PC-9 (cell line): ENCODE measurements around the gene GBA2. TPM values are rescaled to one million over a fixed set of nuclear protein-coding genes. Genes with fewer than 3 reads are reported as not detected.

ENCODE experiments used
- BruUV-seq: library from RNA; stranded (reverse); fragments of 400-500 nt; replicated peaks from 2 replicates; lab custom pipeline; 2021; lab: Mats Ljungman, UMichigan
- CTCF ChIA-PET: fragments of 300-600 bp; sonication (Branson Sonifier 250); formaldehyde crosslinking; loops from one replicate; lab custom pipeline; 2022; ENCODE audit warnings: antibody characterized with exemption; lab: Charles Lee
- POLR2A ChIA-PET: fragments of 300-600 bp; sonication (Branson Sonifier 250); formaldehyde crosslinking; loops from one replicate; lab custom pipeline; 2022; ENCODE audit warnings: antibody characterized with exemption; ENCODE audit not compliant: unreplicated experiment; lab: Charles Lee
- DNase-seq, 2 experiments: peaks; one replicate each; pipeline versions ENCODE4 v3.0.0 to v3.0.0-alpha.2; 2015 to 2022; ENCODE audit warnings: mixed read lengths in 1 of 2
- H2AFZ ChIP-seq: fragments of 200-600 bp; sonication (generic); 2 replicates; pipeline ENCODE4 v1.8.1; 2017; ENCODE audit warnings: antibody characterized with exemption
- H3F3A ChIP-seq: fragments of 200-600 bp; sonication (generic); 2 replicates; pipeline ENCODE4 v1.8.1; 2017; ENCODE audit warnings: antibody characterized with exemption, mild to moderate bottlenecking, low read depth; ENCODE audit not compliant: insufficient read depth
- H3K27ac ChIP-seq: fragments of 200-600 bp; sonication (generic); 2 replicates; pipeline ENCODE4 v1.6.1; 2016; ENCODE audit warnings: mixed run types
- H3K27me3 ChIP-seq: fragments of 200-600 bp; sonication (generic); 2 replicates; pipeline ENCODE4 v1.6.1; 2016; ENCODE audit warnings: low read depth, mixed run types; ENCODE audit not compliant: insufficient read depth
- H3K36me3 ChIP-seq: fragments of 200-600 bp; sonication (generic); 2 replicates; pipeline ENCODE4 v1.6.1; 2016; ENCODE audit warnings: low read depth, mixed run types
- H3K4me1 ChIP-seq: fragments of 200-600 bp; sonication (generic); replicated peaks from 2 replicates; pipeline ENCODE4 v1.6.1; 2016; ENCODE audit warnings: mixed run types; ENCODE audit not compliant: insufficient read depth
- H3K4me2 ChIP-seq: fragments of 200-600 bp; sonication (generic); 2 replicates; pipeline ENCODE4 v1.6.1; 2017; ENCODE audit warnings: mixed run types
- H3K4me3 ChIP-seq: fragments of 200-600 bp; sonication (generic); 2 replicates; pipeline ENCODE4 v1.6.1; 2016; ENCODE audit warnings: mixed run types
- H3K79me2 ChIP-seq: fragments of 200-600 bp; sonication (generic); 2 replicates; pipeline ENCODE4 v1.6.1; 2017; ENCODE audit warnings: low read depth, mixed run types
- H3K9me2 ChIP-seq: fragments of 200-600 bp; sonication (generic); 2 replicates; pipeline ENCODE4 v1.8.1; 2017; ENCODE audit warnings: mild to moderate bottlenecking; ENCODE audit not compliant: insufficient read depth
- H3K9me3 ChIP-seq: fragments of 200-600 bp; sonication (generic); 2 replicates; pipeline ENCODE4 v1.8.1; 2016; ENCODE audit warnings: low read depth; ENCODE audit not compliant: insufficient read depth
- H4K20me1 ChIP-seq: fragments of 200-600 bp; sonication (generic); 2 replicates; pipeline ENCODE4 v1.8.1; 2017; ENCODE audit not compliant: insufficient read depth
- EZH2 ChIP-seq: fragments of 200-600 bp; sonication (generic); IDR thresholded peaks from 2 replicates; pipeline ENCODE4 v1.8.0; 2017; ENCODE audit warnings: antibody characterized with exemption, low read depth
- intact Hi-C: fragments of 100-400 bp; cut with micrococcal nuclease; formaldehyde crosslinking; loops from one replicate; pipeline ENCODE4 v1.10.0; 2022; ENCODE audit not compliant: unreplicated experiment
- total RNA-seq: library from RNA; stranded (reverse); gene quantifications from 2 replicates; pipeline ENCODE4 v1.2.3, GENCODE V29; 2021
- TF ChIP-seq, protein P1 (sequence below): fragments of 200-600 bp; sonication (generic); conservative IDR thresholded peaks from 2 replicates; pipeline ENCODE4 v1.6.1; 2017; ENCODE audit warnings: mixed run types, antibody characterized with exemption, mild to moderate bottlenecking, moderate library complexity

GBA2 gene
- total RNA-seq, 1 experiment from 2014 or later: 29.6 TPM

DNA sequence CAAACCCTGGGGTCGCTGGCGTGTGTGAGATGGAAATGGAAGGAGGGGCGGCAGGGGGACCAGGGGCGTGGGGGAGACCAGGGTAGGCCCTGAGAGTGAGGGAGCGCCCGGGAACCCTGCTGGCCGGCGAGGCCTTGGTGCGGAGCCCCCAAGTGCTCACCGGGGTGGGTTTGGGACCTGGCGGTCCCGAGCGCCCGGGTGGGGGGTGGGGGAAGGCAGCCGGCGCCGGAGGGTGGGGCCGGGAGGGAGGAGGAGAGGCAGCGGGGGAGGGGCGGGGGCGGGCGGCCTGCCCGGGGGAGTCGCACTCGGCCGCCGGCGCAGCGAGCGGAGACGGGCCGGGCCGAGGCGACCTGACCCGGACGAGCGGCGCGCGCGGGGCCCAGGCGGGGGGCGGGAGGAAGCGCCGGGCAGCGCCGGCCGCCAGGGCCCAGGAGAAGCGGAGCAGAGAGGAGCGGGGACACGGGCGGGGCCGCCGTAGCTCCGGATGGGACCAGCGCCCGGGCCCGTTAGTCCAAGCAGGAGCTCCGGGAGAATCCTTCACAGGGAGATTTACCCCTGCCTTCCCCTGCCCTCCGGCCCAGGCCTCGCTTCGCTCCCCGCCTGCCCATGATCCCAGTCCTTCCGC lies 42.4 kb upstream of the GBA2 start, which contains the start of gene NPR2:
NPR2 (plus strand) TSS at position 295 of the 625 bp plus-strand sequence. CDS start 818 bp downstream, outside the sequence.
- ChIA-PET POLR2A (no interaction called here), CTCF (no interaction called here)
- no peaks in the 10 kb centered on the region for H3K79me2 ChIP-seq
- BruUV-seq: no TSS peak
- H3K9me2 ChIP-seq: no peaks in the 10 kb centered on the region
- H3K4me3 ChIP-seq: no peak within 1 kb of the TSS
- TF ChIP-seq, protein P1, sequence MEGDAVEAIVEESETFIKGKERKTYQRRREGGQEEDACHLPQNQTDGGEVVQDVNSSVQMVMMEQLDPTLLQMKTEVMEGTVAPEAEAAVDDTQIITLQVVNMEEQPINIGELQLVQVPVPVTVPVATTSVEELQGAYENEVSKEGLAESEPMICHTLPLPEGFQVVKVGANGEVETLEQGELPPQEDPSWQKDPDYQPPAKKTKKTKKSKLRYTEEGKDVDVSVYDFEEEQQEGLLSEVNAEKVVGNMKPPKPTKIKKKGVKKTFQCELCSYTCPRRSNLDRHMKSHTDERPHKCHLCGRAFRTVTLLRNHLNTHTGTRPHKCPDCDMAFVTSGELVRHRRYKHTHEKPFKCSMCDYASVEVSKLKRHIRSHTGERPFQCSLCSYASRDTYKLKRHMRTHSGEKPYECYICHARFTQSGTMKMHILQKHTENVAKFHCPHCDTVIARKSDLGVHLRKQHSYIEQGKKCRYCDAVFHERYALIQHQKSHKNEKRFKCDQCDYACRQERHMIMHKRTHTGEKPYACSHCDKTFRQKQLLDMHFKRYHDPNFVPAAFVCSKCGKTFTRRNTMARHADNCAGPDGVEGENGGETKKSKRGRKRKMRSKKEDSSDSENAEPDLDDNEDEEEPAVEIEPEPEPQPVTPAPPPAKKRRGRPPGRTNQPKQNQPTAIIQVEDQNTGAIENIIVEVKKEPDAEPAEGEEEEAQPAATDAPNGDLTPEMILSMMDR: no peak
- TF ChIP-seq EZH2: no peak
- H3K4me1 ChIP-seq: 0 out of 2 replicates have a peak, but pooled peaks cover 7% of the 10 kb centered on the region
- H3K9me3 ChIP-seq: no peaks in the 10 kb centered on the region
- no peaks in the 10 kb centered on the region for H3K36me3 ChIP-seq
- H3K27ac ChIP-seq: no peak within 1 kb of the TSS
- H3K4me2 ChIP-seq: no peak within 1 kb of the TSS
- intact Hi-C loops: no loop called here
- no peak within 1 kb of the TSS for H2AFZ ChIP-seq
- no peaks in the 10 kb centered on the region for H4K20me1 ChIP-seq
- no peak for DNase-seq
- H3F3A ChIP-seq: peaks cover 4% of the 10 kb centered on the region; the same call in 1 of the 2 replicates
- no peaks in the 10 kb centered on the region for H3K27me3 ChIP-seq

DNA sequence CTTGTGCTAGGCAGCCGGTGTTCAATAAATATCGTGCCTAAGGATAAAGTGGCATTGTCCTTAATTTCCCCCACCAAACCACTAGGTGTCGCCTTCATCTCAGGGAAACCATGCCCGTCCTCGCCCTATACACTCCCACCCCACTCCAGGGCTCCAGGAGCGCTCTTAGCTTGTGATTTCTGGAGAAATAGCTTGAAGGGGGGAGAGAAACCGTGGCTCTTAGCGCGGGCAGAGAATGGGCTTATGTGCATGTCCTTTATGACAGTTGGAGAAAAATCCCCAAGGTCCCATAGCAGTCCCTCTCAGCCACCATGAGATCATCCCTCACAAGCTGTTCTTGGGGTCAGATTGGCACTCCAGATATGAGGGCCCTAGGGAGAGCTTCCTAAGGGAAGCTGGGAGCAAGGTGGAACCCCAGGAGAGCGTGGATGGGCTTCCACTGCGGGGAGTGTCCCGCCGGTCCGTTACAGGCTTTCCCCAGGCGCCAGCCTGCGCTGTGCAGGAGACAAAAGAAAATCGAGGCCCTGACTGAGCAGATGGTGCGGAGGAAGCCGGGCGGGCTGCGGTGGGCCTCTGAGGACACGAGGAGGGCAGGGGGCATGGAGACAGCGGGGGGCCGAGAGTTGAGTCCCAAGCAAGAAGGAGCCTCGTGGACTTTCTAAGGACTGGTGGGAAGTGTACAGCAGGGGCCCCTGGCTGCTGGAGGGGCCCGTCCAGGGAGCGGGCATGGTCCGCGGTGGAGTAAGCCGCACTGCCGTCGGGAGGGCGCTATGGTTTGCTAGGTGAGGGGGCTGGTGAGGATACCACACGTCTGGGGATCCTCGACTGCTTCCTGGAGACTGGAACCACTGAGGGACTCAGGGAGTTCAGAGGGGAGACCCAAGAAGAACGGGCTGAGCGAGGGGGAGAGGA lies 41.6 kb upstream of the GBA2 start:
- POLR2A ChIA-PET: no interaction called here
- Histone ChIP-seq H3K4me1 (0 out of 2 replicates have a peak, but pooled peaks cover 4% of the 10 kb centered on the region), H3F3A (peaks cover 4% of the 10 kb centered on the region; the same call in 1 of the 2 replicates), H2AFZ (no peak overlapping the region), H3K36me3 (no peaks in the 10 kb centered on the region), H3K4me2 (no peak overlapping the region), H3K4me3 (no peak overlapping the region), H4K20me1 (no peaks in the 10 kb centered on the region), H3K79me2 (no peaks in the 10 kb centered on the region), H3K27ac (no peak overlapping the region), H3K27me3 (no peaks in the 10 kb centered on the region), H3K9me3 (no peaks in the 10 kb centered on the region), H3K9me2 (no peaks in the 10 kb centered on the region)
- CTCF ChIA-PET: interaction anchor here (0.6 to 1.2 kb wide), 5 partner anchors 22 to 393 kb away, joined by 3 to 13 read pairs (median 4); partner anchors contain the start of gene SPAG8
- no TSS peak for BruUV-seq
- peak in 1 of 2 experiments; percentile 34 for DNase-seq
- intact Hi-C loops: loop anchor here (1.0 kb wide), 2 partner anchors 92 to 233 kb away; no protein-coding TSS in a partner anchor
- TF ChIP-seq, protein P1: peak; percentile 80
- TF ChIP-seq EZH2: no peak

DNA sequence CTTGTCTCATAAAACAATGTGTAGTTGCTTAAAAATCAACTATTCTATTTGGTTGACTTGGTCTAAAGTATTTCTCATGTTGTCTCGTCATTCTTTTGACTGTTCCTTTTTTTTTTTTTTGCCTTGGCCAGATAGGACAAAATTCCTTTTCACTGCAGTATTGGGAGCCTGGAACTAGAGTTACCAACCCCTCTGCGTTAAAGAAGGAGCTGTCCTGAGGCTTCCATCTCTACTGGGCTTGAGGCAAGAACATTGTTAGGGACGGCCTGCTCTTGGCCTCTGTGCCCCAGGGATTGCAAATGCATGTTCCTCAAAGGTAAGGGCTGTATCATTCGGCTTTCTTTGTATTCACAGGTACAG lies 41.0 kb upstream of the GBA2 start:
- H3K36me3 ChIP-seq: no peaks in the 10 kb centered on the region
- H3K27ac ChIP-seq: no peak overlapping the region
- intact Hi-C loops: loop anchor here (1.0 kb wide), 2 partner anchors 92 to 233 kb away; no protein-coding TSS in a partner anchor
- no peak overlapping the region for H3K4me3 ChIP-seq
- H3K79me2 ChIP-seq: no peaks in the 10 kb centered on the region
- no peaks in the 10 kb centered on the region for H3K27me3 ChIP-seq
- ChIA-PET POLR2A (no interaction called here), CTCF (interaction anchor here (0.6 to 1.2 kb wide), 5 partner anchors 22 to 393 kb away, joined by 3 to 13 read pairs (median 4); partner anchors contain the start of gene SPAG8)
- no peaks in the 10 kb centered on the region for H3K9me3 ChIP-seq
- H3K4me1 ChIP-seq: no peaks in the 10 kb centered on the region
- BruUV-seq: no TSS peak
- DNase-seq: no peak
- H2AFZ ChIP-seq: no peak overlapping the region
- TF ChIP-seq, protein P1: no peak
- TF ChIP-seq EZH2: no peak
- peaks cover 4% of the 10 kb centered on the region; the same call in 1 of the 2 replicates for H3F3A ChIP-seq
- no peaks in the 10 kb centered on the region for H4K20me1 ChIP-seq
- no peaks in the 10 kb centered on the region for H3K9me2 ChIP-seq
- H3K4me2 ChIP-seq: no peak overlapping the region
